H9 (cell line): ENCODE measurements around the gene TNFRSF6B. TPM values are rescaled to one million over a fixed set of nuclear protein-coding genes. Genes with fewer than 3 reads are reported as not detected.

Source experiments
- DNase-seq: peaks from one replicate; pipeline ENCODE4 v3.0.0-alpha.2; 2017
- H2AFZ ChIP-seq: one replicate; pipeline ENCODE4 v1.6.1; 2013; ENCODE audit warnings: mild to moderate bottlenecking, low read length, control low read depth, moderate library complexity
- H2AK5ac ChIP-seq: 2 replicates; pipeline ENCODE4 v1.6.1; 2013; ENCODE audit warnings: low read length, control low read depth, mixed read lengths; ENCODE audit not compliant: insufficient read length
- H2BK120ac ChIP-seq: one replicate; pipeline ENCODE4 v1.6.1; 2013; ENCODE audit warnings: low read depth, mild to moderate bottlenecking, low read length, control low read depth, inconsistent platforms; ENCODE audit not compliant: poor library complexity, severe bottlenecking
- H2BK12ac ChIP-seq: 2 replicates; pipeline ENCODE4 v1.6.1; 2013; ENCODE audit warnings: low read length, control low read depth, mixed read lengths, low read depth; ENCODE audit not compliant: insufficient read length
- H2BK15ac ChIP-seq: 2 replicates; pipeline ENCODE4 v1.6.1; 2013; ENCODE audit warnings: low read depth, low read length, control low read depth
- H2BK20ac ChIP-seq: one replicate; pipeline ENCODE4 v1.6.1; 2013; ENCODE audit warnings: low read depth, mild to moderate bottlenecking, low read length, control low read depth, inconsistent platforms; ENCODE audit not compliant: poor library complexity, severe bottlenecking
- H2BK5ac ChIP-seq: 2 replicates; pipeline ENCODE4 v1.6.1; 2013; ENCODE audit warnings: low read length, control low read depth, mixed read lengths; ENCODE audit not compliant: insufficient read length
- H3K14ac ChIP-seq: 2 replicates; pipeline ENCODE4 v1.6.1; 2013; ENCODE audit warnings: low read length, control low read depth; ENCODE audit not compliant: insufficient read depth
- H3K18ac ChIP-seq: 2 replicates; pipeline ENCODE4 v1.6.1; 2013; ENCODE audit warnings: low read depth, mild to moderate bottlenecking, mixed read lengths, low read length, control low read depth; ENCODE audit not compliant: insufficient read length
- H3K23ac ChIP-seq: 2 replicates; pipeline ENCODE4 v1.6.1; 2013; ENCODE audit warnings: low read length, control low read depth, mixed read lengths, low read depth; ENCODE audit not compliant: insufficient read length
- H3K23me2 ChIP-seq: 2 replicates; pipeline ENCODE4 v1.6.1; 2013; ENCODE audit warnings: low read depth, mild to moderate bottlenecking, mixed read lengths, low read length, control low read depth; ENCODE audit not compliant: insufficient read length, poor library complexity, severe bottlenecking
- H3K27ac ChIP-seq: 2 replicates; pipeline ENCODE4 v1.5.1; 2013; ENCODE audit warnings: low read length, control low read depth, mixed read lengths, low read depth; ENCODE audit not compliant: insufficient read length
- H3K27me3 ChIP-seq: 2 replicates; pipeline ENCODE4 v1.6.1; 2013; ENCODE audit warnings: low read length, control low read depth, inconsistent platforms; ENCODE audit not compliant: insufficient read depth
- H3K4ac ChIP-seq: 2 replicates; pipeline ENCODE4 v1.6.1; 2013; ENCODE audit warnings: low read depth, mild to moderate bottlenecking, control low read depth, inconsistent platforms, low read length, moderate library complexity
- H3K4me1 ChIP-seq: 2 replicates; pipeline ENCODE4 v1.6.1; 2013; ENCODE audit warnings: low read length, control low read depth, inconsistent platforms; ENCODE audit not compliant: insufficient read depth
- H3K4me2 ChIP-seq: 2 replicates; pipeline ENCODE4 v1.6.1; 2013; ENCODE audit warnings: low read length, control low read depth, mixed read lengths; ENCODE audit not compliant: insufficient read length, insufficient read depth
- H3K56ac ChIP-seq: 2 replicates; pipeline ENCODE4 v1.6.1; 2013; ENCODE audit warnings: low read depth, mild to moderate bottlenecking, mixed read lengths, low read length, control low read depth; ENCODE audit not compliant: insufficient read length
- H3K79me1 ChIP-seq: 2 replicates; pipeline ENCODE4 v1.6.1; 2013; ENCODE audit warnings: low read depth, mild to moderate bottlenecking, moderate library complexity, low read length, control low read depth, inconsistent platforms; ENCODE audit not compliant: insufficient read depth, poor library complexity, severe bottlenecking
- H3K79me2 ChIP-seq: 2 replicates; pipeline ENCODE4 v1.6.1; 2013; ENCODE audit warnings: low read length, control low read depth, inconsistent platforms; ENCODE audit not compliant: insufficient read depth
- H3K9ac ChIP-seq: 2 replicates; pipeline ENCODE4 v1.6.1; 2013; ENCODE audit warnings: low read length, control low read depth, mixed read lengths; ENCODE audit not compliant: insufficient read length; ENCODE audit errors: extremely low read depth
- H3K9me3 ChIP-seq: one replicate; pipeline ENCODE4 v1.6.1; 2013; ENCODE audit warnings: low read depth, low read length, inconsistent platforms; ENCODE audit not compliant: control insufficient read depth
- H3T11ph ChIP-seq: one replicate; pipeline ENCODE4 v1.6.1; 2013; ENCODE audit warnings: mild to moderate bottlenecking, low read length, control low read depth, inconsistent platforms
- H4K20me1 ChIP-seq: one replicate; pipeline ENCODE4 v1.6.1; 2013; ENCODE audit not compliant: control insufficient read depth, insufficient read length, insufficient read depth
- H4K5ac ChIP-seq: 2 replicates; pipeline ENCODE4 v1.6.1; 2013; ENCODE audit warnings: low read depth, mild to moderate bottlenecking, mixed read lengths, low read length, control low read depth; ENCODE audit not compliant: insufficient read length
- H4K8ac ChIP-seq: replicated peaks from 2 replicates; pipeline ENCODE4 v1.6.1; 2013; ENCODE audit warnings: low read length, control low read depth, mixed read lengths, low read depth; ENCODE audit not compliant: insufficient read length
- H4K91ac ChIP-seq: 2 replicates; pipeline ENCODE4 v1.6.1; 2013; ENCODE audit warnings: low read depth, mild to moderate bottlenecking, moderate library complexity, mixed read lengths, low read length, control low read depth; ENCODE audit not compliant: insufficient read length
- H3K27ac Mint-ChIP-seq, 3 experiments: 2 replicates in 2 of 3; 3 replicates in 1 of 3; pipeline ENCODE4 v1.8.0; 2020 to 2021; ENCODE audit warnings: mixed read lengths in 3 of 3, mild to moderate bottlenecking in 1 of 3, moderate library complexity in 1 of 3
- H3K27me3 Mint-ChIP-seq: 2 replicates; pipeline ENCODE4 v1.8.0; 2021; ENCODE audit warnings: low read depth, mild to moderate bottlenecking, moderate library complexity, mixed read lengths
- H3K36me3 Mint-ChIP-seq, 3 experiments: 2 replicates in 2 of 3; 3 replicates in 1 of 3; pipeline ENCODE4 v1.8.0; 2020 to 2021; ENCODE audit warnings: low read depth in 3 of 3, mixed read lengths in 3 of 3; ENCODE audit not compliant: insufficient read depth in 1 of 3
- H3K4me1 Mint-ChIP-seq, 2 experiments: 2 replicates each; pipeline ENCODE4 v1.8.0; 2020; ENCODE audit warnings: mixed read lengths in 2 of 2
- H3K4me3 Mint-ChIP-seq, 2 experiments: 2 replicates in 1 of 2; 3 replicates in 1 of 2; pipeline ENCODE4 v1.8.0; 2020 to 2021; ENCODE audit warnings: mild to moderate bottlenecking in 2 of 2, mixed read lengths in 2 of 2, moderate library complexity in 1 of 2
- H3K9me3 Mint-ChIP-seq, 2 experiments: 2 replicates in 1 of 2; 3 replicates in 1 of 2; pipeline ENCODE4 v1.8.0; 2020; ENCODE audit warnings: mild to moderate bottlenecking in 2 of 2, mixed read lengths in 2 of 2, moderate library complexity in 1 of 2
- CTCF ChIP-seq: fragments of 200-600 bp; sonication (generic); conservative IDR thresholded peaks from 3 replicates; pipeline ENCODE4 v1.8.0; 2021; ENCODE audit warnings: antibody characterized with exemption, mild to moderate bottlenecking
- WGBS: extraction: QIAGEN DNeasy Blood & Tissue Kit; methylation state at CpG from one replicate; pipeline ENCODE4 v1.1.7; 2013; ENCODE audit warnings: missing lambda C conversion rate, low lambda C conversion rate, mixed read lengths; ENCODE audit not compliant: insufficient read length; ENCODE audit errors: extremely low coverage; 5-methylcytosine and 5-hydroxymethylcytosine counted together
- total RNA-seq: library from RNA; stranded (reverse); gene quantifications from 2 replicates; pipeline ENCODE4 v1.2.1, GENCODE V29; 2021

The TNFRSF6B gene
- total RNA-seq, 1 experiment from 2014 or later: not detected

- Histone ChIP-seq H3K9me3 (no peaks in the 10 kb centered on the region), H2AK5ac (no peak overlapping the region), H3K56ac (no peak overlapping the region), H2BK12ac (no peak overlapping the region), H4K91ac (no peak overlapping the region), H3K14ac (no peak overlapping the region), H2BK15ac (no peak overlapping the region), H3K79me1 (peaks cover 3% of the 10 kb centered on the region), H3K23ac (no peak overlapping the region), H3K79me2 (no peaks in the 10 kb centered on the region), H3K4me1 (no peaks in the 10 kb centered on the region), H4K5ac (no peak overlapping the region), H3K9ac (no peak overlapping the region), H3K27ac (no peak overlapping the region), H3K18ac (no peak overlapping the region), H4K8ac (no peak overlapping the region), H3K23me2 (no peaks in the 10 kb centered on the region), H3K4me2 (no peak overlapping the region), H3T11ph (no peak overlapping the region), H2BK20ac (no peak overlapping the region), H3K4ac (no peak overlapping the region), H2AFZ (no peak overlapping the region), H2BK5ac (no peak overlapping the region), H4K20me1 (no peaks in the 10 kb centered on the region), H2BK120ac (no peak overlapping the region), H3K27me3 (no peaks in the 10 kb centered on the region)
- Mint-ChIP-seq H3K4me3 (no peak overlapping the region), H3K9me3 (no peaks in the 10 kb centered on the region), H3K36me3 (peaks cover 11 to 37% (median 14%) of the 10 kb centered on the region in 3 experiments; a peak in 6 of 7 replicates), H3K27me3 (no peaks in the 10 kb centered on the region; the same call in 1 of the 2 replicates), H3K27ac (no peak overlapping the region), H3K4me1 (no peaks in the 10 kb centered on the region)
- TF ChIP-seq CTCF: no peak
- DNase-seq: no peak
- 100% methylated on average over 3 of the region's 38 CpGs for WGBS
Measured at GRCh38 chr20:63732118-63733095, 36.0 kb downstream of the TNFRSF6B start.
